ENCODE results near the gene UQCC3. TPM values are rescaled to one million over a fixed set of nuclear protein-coding genes. Genes with fewer than 3 reads are reported as not detected.
A peak's percentile ranks its signal among the peaks of the same experiment; 100 is the strongest.
"Not testable (repeated sequence)": the region's sequence is repeated elsewhere in the genome, so short reads cannot be mapped to it uniquely, and the experiment has no call there.

Gene UQCC3
- total RNA-seq, 1 experiment from 2014 or later, result 10.2 TPM

GRCh38 chr11:62656796-62657429 is 14.6 kb upstream of the UQCC3 start:
- in situ Hi-C loops (cut with HindIII; ENCODE audit: low pct_unique_long_range_greater_than_20kb, low sequenced_read_pairs), result no loop called here
- no peak for DNase-seq (ENCODE audit: low read depth, low spot score)

GRCh38 chr11:62664405-62665074 is 6.9 kb upstream of the UQCC3 start:
- in situ Hi-C loops (cut with HindIII; ENCODE audit: low pct_unique_long_range_greater_than_20kb, low sequenced_read_pairs), result no loop called here
- DNase-seq (ENCODE audit: low read depth, low spot score), result peak; percentile 53

DNA sequence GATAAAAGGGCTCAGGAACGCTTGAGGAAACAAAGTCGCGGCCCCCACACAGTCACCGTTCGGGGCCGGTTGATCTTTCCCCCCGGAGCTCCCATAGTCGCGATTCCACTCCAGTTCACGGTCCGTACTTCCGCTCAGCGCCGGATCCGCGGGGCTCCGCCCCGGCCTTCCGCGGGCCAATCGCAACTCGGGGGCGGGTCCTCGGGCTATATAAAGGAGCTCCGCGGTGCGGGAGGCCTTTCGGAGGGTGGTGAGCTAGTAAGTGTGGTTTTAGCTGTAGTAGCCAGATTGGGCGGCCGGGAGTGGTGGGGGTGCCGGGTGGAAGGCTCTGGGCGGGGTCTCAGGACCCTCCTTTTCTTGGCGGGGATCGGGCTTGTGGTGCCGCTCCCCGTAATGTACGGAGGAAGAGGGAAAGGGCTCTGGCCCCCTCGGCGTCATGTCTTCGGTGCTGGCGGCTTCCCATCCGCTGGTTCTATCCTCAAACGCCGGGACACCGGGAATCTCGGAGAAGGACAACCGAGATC is 6.3 kb upstream of the UQCC3 start, which contains the start of the genes C11orf98 and CSKMT:
TSS of gene C11orf98 (minus strand) at position 136 of the 524 bp plus-strand sequence. CDS start at position 95, 41 bp downstream.
TSS of gene CSKMT (plus strand) at position 238 of the 524 bp plus-strand sequence. CDS start 568 bp downstream, outside the sequence.
- peak; percentile 87 for DNase-seq (ENCODE audit: low read depth, low spot score)
- in situ Hi-C loops (cut with HindIII; ENCODE audit: low pct_unique_long_range_greater_than_20kb, low sequenced_read_pairs), result no loop called here

DNA sequence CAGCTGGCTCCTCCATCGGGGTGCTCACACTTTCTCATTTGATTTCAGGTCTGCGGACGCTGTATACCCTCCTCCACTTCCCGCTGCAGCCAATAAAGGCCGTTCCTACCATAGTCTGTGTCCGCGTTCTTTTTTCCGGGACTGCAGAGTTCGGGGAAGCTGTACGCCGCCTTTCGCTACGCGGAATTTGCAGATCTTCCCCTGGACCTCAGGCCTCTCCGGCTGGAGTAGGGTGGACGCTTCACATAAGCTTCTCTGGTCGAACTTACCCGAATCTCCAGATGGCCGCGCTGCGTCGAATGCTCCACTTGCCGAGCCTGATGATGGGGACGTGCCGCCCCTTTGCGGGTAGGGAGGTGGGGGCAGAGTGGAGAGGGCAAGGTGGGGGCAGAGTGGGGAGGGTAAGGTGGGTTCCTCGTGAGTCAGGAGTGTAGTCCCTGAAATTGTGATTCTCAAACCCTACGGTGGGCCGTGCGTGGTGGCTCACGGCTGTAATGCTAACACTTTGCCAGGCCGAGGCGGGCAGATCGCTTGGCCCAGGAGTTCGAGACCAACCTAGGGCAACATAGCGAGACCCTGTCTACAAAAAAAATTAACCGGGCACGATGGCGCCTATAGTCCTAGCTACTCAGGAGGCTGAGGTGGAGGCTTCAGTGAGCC is 5.7 kb upstream of the UQCC3 start:
- in situ Hi-C loops (cut with HindIII; ENCODE audit: low pct_unique_long_range_greater_than_20kb, low sequenced_read_pairs), result no loop called here
- no peak for DNase-seq (ENCODE audit: low read depth, low spot score)

- DNase-seq (ENCODE audit: low read depth, low spot score), result no peak
- in situ Hi-C loops (cut with HindIII; ENCODE audit: low pct_unique_long_range_greater_than_20kb, low sequenced_read_pairs), result no loop called here
These were observed 5.1 kb upstream of the UQCC3 start for GRCh38 chr11:62666259-62666926.

DNA sequence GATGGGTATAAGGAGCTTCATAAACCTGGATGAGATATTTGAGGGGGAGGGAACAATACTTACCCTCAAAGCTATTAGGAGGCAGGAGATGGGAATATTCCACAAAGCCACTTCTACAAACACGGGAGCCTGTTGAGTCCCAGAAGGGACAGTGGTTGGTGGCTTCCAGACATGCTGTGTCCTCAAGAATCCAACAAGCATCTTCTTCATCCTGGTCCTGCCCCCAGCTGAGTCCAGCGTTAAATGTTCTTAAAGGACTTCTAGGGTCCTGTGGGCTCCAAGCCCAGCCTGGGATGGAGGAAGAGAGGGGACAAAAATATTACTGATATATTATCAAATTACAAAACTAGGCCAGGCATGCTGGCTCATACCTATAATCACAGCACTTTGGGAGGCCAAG is 4.0 kb upstream of the UQCC3 start:
- no peak for DNase-seq (ENCODE audit: low read depth, low spot score)
- in situ Hi-C loops (cut with HindIII; ENCODE audit: low pct_unique_long_range_greater_than_20kb, low sequenced_read_pairs), result no loop called here

DNA sequence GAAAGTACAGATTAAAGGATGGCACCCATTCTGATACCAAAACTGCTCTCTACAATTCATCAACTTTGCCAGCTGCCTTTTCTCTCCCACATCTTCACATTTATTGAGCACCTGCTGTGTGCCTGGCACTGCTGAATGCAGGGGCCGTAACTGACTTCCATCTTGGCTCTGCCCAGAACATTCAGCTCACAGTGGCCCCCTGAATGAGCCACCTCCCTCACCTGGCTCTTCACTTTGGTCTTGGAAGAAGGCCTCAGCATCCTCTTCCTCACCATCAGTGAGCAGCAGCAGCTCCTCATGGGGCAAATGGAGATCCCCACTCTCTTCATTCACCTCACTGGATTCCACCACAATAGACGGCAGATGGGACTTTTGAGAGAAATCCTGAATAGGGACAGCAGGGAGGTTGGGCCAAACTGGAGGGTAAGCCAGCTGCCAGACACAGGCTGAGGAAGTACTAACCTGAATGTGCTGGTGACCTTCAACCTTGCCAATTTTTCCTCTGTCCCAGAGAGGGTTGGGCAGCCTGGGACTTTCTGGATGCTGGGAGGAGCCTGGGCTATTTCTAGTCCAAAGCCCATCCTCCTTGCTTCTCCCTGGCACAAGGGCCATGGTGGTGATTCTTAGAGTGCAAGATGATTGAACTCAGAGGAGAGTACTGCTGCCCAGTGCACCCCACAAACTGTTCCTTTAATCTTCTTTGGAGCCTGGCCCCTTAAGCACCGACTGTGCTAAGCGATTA is 1.9 kb upstream of the UQCC3 start:
- no peak for DNase-seq (ENCODE audit: low read depth, low spot score)
- in situ Hi-C loops (cut with HindIII; ENCODE audit: low pct_unique_long_range_greater_than_20kb, low sequenced_read_pairs), result no loop called here

DNA sequence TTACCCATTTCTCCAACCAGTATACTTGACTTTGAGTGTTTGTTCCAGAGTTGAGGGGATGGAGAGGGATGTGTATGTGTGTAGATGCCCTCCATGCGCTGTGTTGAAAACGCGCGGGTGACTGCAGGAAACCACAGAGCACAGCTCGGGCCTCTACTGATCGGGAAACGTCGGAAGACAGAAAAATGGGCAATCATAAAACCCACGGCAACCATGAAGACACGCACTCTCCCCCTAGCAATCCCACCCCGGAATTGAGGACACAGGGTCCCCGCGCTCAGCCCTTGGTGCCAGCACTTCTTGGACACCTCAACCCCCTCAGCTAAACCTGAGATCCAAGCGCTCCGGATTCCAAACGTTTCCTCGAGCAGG is 251 bp upstream of the UQCC3 start:
- in situ Hi-C loops (cut with HindIII; ENCODE audit: low pct_unique_long_range_greater_than_20kb, low sequenced_read_pairs), result no loop called here
- peak; percentile 23 for DNase-seq (ENCODE audit: low read depth, low spot score)

DNA sequence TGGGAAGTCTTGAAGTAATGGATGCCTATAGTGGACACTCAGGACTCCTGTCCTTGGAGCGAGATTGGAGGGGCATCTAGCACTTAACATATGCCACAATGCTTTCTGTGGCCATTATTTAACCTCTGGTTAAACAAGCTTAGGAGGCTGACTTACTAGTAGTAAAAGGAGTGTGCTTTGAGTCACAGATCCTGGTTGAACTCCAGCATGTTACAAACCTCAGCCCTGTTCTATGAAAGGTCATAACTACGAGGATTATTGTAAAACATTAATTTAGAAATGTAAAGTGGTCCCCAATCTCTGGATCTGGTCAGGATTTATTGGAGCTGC is 1.7 kb downstream of the UQCC3 start:
- in situ Hi-C loops (cut with HindIII; ENCODE audit: low pct_unique_long_range_greater_than_20kb, low sequenced_read_pairs), result no loop called here
- DNase-seq (ENCODE audit: low read depth, low spot score), result no peak

- in situ Hi-C loops (cut with HindIII; ENCODE audit: low pct_unique_long_range_greater_than_20kb, low sequenced_read_pairs); DNase-seq (ENCODE audit: low read depth, low spot score): not testable (repeated sequence)
These were observed 3.9 kb downstream of the UQCC3 start for GRCh38 chr11:62675415-62675814.

DNA sequence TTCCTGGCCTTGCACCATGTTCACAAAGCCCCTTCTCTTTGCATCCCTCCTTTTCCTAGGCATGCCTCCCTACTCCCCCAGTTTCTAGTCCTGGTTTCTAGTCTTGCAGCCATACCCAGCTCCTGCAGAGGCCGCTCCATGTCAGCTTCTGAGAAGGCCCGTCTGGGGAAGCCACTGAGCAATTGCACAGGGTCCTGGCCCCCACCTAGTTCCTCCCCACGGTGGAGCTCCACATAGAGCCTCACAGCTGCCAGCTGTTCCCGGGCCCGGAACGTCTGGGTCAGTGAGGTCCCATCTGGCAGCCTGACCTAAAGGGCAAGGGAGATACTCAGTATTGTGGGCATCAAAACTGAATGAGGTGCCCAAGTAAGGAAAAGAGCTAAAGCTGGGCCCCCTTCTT is 5.2 kb downstream of the UQCC3 start:
- in situ Hi-C loops (cut with HindIII; ENCODE audit: low pct_unique_long_range_greater_than_20kb, low sequenced_read_pairs), result no loop called here
- DNase-seq (ENCODE audit: low read depth, low spot score), result no peak

DNA sequence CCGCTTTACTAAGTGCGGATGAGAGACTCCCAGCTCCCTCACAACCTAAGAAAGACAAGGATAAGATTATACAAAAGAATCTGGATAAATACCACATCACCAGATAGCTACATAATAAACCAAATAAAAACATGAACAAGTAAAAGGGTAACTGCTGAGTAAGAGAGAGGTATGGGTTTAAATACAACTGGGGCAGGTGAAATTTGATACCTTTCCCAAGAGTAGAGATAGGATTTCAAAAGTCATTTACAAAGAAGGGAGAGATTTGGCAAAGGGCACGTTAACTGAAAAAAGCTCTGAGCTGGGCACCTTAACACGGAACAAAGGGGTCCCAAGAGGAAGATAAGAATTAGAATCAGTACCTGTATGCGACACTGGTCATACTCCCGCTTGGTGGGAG is 5.7 kb downstream of the UQCC3 start:
- no peak for DNase-seq (ENCODE audit: low read depth, low spot score)
- in situ Hi-C loops (cut with HindIII; ENCODE audit: low pct_unique_long_range_greater_than_20kb, low sequenced_read_pairs), result no loop called here

DNA sequence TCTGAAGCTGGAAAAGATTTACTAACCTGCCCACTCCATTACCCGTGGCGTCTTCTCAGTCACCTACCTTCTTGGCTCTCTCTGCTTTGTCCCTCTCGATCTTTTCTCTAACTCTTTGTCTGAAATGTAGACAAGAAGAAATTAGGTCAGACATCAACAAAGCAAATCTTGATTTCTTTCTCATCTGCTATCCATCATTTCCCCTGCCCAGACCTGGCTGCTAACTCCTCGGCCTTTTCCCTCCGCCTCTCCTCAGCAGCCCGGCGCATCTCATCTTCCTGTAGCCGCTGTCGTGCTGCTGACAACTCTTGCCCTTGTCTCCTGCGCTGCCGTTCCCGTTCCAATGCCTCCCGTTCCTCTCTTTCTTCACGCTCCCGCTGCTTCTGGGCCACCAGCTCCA is 6.2 kb downstream of the UQCC3 start:
- in situ Hi-C loops (cut with HindIII; ENCODE audit: low pct_unique_long_range_greater_than_20kb, low sequenced_read_pairs), result no loop called here
- no peak for DNase-seq (ENCODE audit: low read depth, low spot score)

- DNase-seq (ENCODE audit: low read depth, low spot score), result no peak
- in situ Hi-C loops (cut with HindIII; ENCODE audit: low pct_unique_long_range_greater_than_20kb, low sequenced_read_pairs), result no loop called here
These were observed 6.9 kb downstream of the UQCC3 start for GRCh38 chr11:62678433-62678769.

GRCh38 chr11:62678770-62679696 is 7.6 kb downstream of the UQCC3 start, which contains the start of gene UBXN1:
TSS of gene UBXN1 (minus strand) at chr11:62679073. CDS start at chr11:62678923, 150 bp downstream.
- in situ Hi-C loops (cut with HindIII; ENCODE audit: low pct_unique_long_range_greater_than_20kb, low sequenced_read_pairs), result no loop called here
- DNase-seq (ENCODE audit: low read depth, low spot score), result peak; percentile 88

- in situ Hi-C loops (cut with HindIII; ENCODE audit: low pct_unique_long_range_greater_than_20kb, low sequenced_read_pairs), result no loop called here
- peak; percentile 84 for DNase-seq (ENCODE audit: low read depth, low spot score)
These were observed 9.4 kb downstream of the UQCC3 start for GRCh38 chr11:62680825-62681240.

DNA sequence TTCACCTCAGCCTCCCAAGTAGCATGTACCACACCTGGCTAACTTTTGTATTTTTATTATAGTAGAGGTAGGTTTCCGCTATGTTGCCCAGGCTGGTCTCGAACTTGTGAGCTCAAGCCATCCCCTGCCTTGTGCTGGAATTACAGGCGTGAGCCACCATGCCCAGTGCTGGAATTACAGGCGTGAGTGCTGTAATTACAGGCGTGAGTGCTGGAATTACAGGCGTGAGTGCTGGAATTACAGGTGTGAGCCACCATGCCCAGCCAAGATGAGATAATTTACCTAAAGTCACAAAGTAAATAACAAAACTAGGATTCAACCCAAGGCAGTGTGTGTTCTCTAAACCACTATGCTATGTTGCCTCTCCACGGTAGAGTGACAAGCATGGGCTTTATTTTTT is 11.0 kb downstream of the UQCC3 start:
- DNase-seq (ENCODE audit: low read depth, low spot score), result no peak
- in situ Hi-C loops (cut with HindIII; ENCODE audit: low pct_unique_long_range_greater_than_20kb, low sequenced_read_pairs), result no loop called here
